PC-3 (cell line): ENCODE results near the gene OR52W1. TPM values are rescaled to one million over a fixed set of nuclear protein-coding genes. Genes with fewer than 3 reads are reported as not detected.

ENCODE experiments used
- ATAC-seq: fragments of 200-7000 bp; cut with Tn5 transposase; 2 replicates; pipeline ENCODE4 v1.9.1; 2020; ENCODE audit warnings: mild to moderate bottlenecking, moderate library complexity
- BruUV-seq: library from RNA; stranded (reverse); fragments of 400-500 nt; replicated peaks from 2 replicates; lab custom pipeline; 2021; lab: Mats Ljungman, UMichigan
- CTCF ChIA-PET: fragments of 300-600 bp; sonication (Branson Sonifier 250); formaldehyde crosslinking; loops from one replicate; lab custom pipeline; 2022; ENCODE audit warnings: antibody characterized with exemption; lab: Charles Lee
- POLR2A ChIA-PET: fragments of 300-600 bp; sonication (Branson Sonifier 250); formaldehyde crosslinking; loops from one replicate; lab custom pipeline; 2022; ENCODE audit warnings: antibody characterized with exemption; ENCODE audit not compliant: unreplicated experiment; lab: Charles Lee
- DNase-seq: peaks from one replicate; pipeline ENCODE4 v3.0.0-alpha.2; 2015
- H2AFZ ChIP-seq: fragments of 300-600 bp; sonication (generic); 2 replicates; pipeline ENCODE4 v1.6.0; 2016; ENCODE audit warnings: antibody characterized with exemption, low read length
- H3F3A ChIP-seq: fragments of 300-600 bp; sonication (generic); one replicate; pipeline ENCODE4 v1.6.0; 2017; ENCODE audit warnings: antibody characterized with exemption, low read length, control low read depth, mild to moderate bottlenecking; ENCODE audit not compliant: unreplicated experiment
- H3K27ac ChIP-seq: fragments of 300-600 bp; sonication (generic); 2 replicates; pipeline ENCODE4 v1.5.1; 2016; ENCODE audit warnings: mild to moderate bottlenecking, low read length
- H3K27me3 ChIP-seq: fragments of 300-600 bp; sonication (generic); 2 replicates; pipeline ENCODE4 v1.6.1; 2016; ENCODE audit warnings: low read length, mixed read lengths
- H3K36me3 ChIP-seq: fragments of 300-600 bp; sonication (generic); 2 replicates; pipeline ENCODE4 v1.6.1; 2016; ENCODE audit warnings: low read depth, mixed run types, low read length, mixed read lengths
- H3K4me1 ChIP-seq: fragments of 300-600 bp; sonication (generic); 2 replicates; pipeline ENCODE4 v1.5.1; 2016; ENCODE audit warnings: low read length; ENCODE audit not compliant: insufficient read depth
- H3K4me2 ChIP-seq: fragments of 300-600 bp; sonication (generic); 2 replicates; pipeline ENCODE4 v1.6.0; 2016; ENCODE audit warnings: low read length
- H3K4me3 ChIP-seq: fragments of 300-600 bp; sonication (generic); 2 replicates; pipeline ENCODE4 v1.5.1; 2016; ENCODE audit warnings: mild to moderate bottlenecking, low read length, mixed read lengths
- H3K79me2 ChIP-seq: fragments of 300-600 bp; sonication (generic); 2 replicates; pipeline ENCODE4 v1.6.1; 2017; ENCODE audit warnings: low read length, mixed read lengths
- H3K9ac ChIP-seq: fragments of 300-600 bp; sonication (generic); 2 replicates; pipeline ENCODE4 v1.6.0; 2016; ENCODE audit warnings: mild to moderate bottlenecking, low read length
- H3K9me2 ChIP-seq: fragments of 300-600 bp; sonication (generic); replicated peaks from 2 replicates; pipeline ENCODE4 v1.6.1; 2016; ENCODE audit warnings: mixed run types, low read length, mixed read lengths
- H3K9me3 ChIP-seq: fragments of 300-600 bp; sonication (generic); 2 replicates; pipeline ENCODE4 v1.6.1; 2016; ENCODE audit warnings: low read length, mixed read lengths
- H4K20me1 ChIP-seq: fragments of 300-600 bp; sonication (generic); 2 replicates; pipeline ENCODE4 v1.6.1; 2016; ENCODE audit warnings: low read length, mixed read lengths
- EZH2 ChIP-seq: fragments of 300-600 bp; sonication (generic); IDR thresholded peaks from one replicate; pipeline ENCODE4 v1.6.1; 2017; ENCODE audit warnings: antibody characterized with exemption, mild to moderate bottlenecking, low read length; ENCODE audit not compliant: unreplicated experiment
- EZH2phosphoT487 ChIP-seq: fragments of 300-600 bp; sonication (generic); IDR thresholded peaks from 2 replicates; pipeline ENCODE4 v1.6.1; 2018; ENCODE audit warnings: mild to moderate bottlenecking, antibody characterized with exemption, low read length, borderline replicate concordance
- intact Hi-C: fragments of 100-400 bp; cut with micrococcal nuclease; formaldehyde crosslinking; loops from 2 replicates; pipeline ENCODE4 v1.9.0; 2023
- total RNA-seq: library from RNA; depleted of rRNA; stranded (reverse); fragments of >200 nt; gene quantifications from 2 replicates; pipeline ENCODE4 v1.2.3, GENCODE V29; 2014
- TF ChIP-seq, protein P1 (sequence below): fragments of 300-600 bp; sonication (generic); conservative IDR thresholded peaks from 2 replicates; pipeline ENCODE4 v1.5.1; 2017; ENCODE audit warnings: antibody characterized with exemption, low read depth, mild to moderate bottlenecking, low read length

The OR52W1 gene
- total RNA-seq, 1 experiment from 2014 or later = not detected

DNA sequence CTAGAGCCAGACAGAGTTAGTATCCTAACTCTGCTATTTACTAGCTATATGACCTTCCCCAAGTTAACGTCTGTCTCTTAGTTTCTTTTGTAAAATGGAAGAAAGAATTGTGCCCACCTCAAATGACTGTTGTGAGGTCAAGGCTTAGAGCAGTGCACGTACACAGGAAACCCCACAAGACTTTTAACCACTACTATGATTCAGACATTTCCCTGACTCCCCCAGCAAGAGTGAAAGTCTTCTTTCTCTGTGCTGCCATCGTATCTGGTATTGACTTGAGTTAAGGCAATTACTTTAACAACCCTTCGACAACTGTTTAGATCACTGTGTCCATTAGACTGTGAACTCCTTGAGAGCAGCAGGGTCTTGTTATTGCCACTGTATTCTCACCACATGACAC, 2.6 kb upstream of the OR52W1 start:
- intact Hi-C loops = no loop called here
- ATAC-seq (no peak), DNase-seq (no peak)
- no peaks in the 10 kb centered on the region for H3F3A ChIP-seq
- CTCF ChIA-PET = no interaction called here
- no peak overlapping the region for H3K27ac ChIP-seq
- TF ChIP-seq, protein P1, sequence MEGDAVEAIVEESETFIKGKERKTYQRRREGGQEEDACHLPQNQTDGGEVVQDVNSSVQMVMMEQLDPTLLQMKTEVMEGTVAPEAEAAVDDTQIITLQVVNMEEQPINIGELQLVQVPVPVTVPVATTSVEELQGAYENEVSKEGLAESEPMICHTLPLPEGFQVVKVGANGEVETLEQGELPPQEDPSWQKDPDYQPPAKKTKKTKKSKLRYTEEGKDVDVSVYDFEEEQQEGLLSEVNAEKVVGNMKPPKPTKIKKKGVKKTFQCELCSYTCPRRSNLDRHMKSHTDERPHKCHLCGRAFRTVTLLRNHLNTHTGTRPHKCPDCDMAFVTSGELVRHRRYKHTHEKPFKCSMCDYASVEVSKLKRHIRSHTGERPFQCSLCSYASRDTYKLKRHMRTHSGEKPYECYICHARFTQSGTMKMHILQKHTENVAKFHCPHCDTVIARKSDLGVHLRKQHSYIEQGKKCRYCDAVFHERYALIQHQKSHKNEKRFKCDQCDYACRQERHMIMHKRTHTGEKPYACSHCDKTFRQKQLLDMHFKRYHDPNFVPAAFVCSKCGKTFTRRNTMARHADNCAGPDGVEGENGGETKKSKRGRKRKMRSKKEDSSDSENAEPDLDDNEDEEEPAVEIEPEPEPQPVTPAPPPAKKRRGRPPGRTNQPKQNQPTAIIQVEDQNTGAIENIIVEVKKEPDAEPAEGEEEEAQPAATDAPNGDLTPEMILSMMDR = no peak
- TF ChIP-seq EZH2 (no peak), EZH2phosphoT487 (no peak)
- no peaks in the 10 kb centered on the region for H3K36me3 ChIP-seq
- no peak overlapping the region for H3K4me2 ChIP-seq
- no peak overlapping the region for H2AFZ ChIP-seq
- no peaks in the 10 kb centered on the region for H3K9me2 ChIP-seq
- H4K20me1 ChIP-seq = no peaks in the 10 kb centered on the region
- H3K79me2 ChIP-seq = no peaks in the 10 kb centered on the region
- H3K9me3 ChIP-seq = no peaks in the 10 kb centered on the region
- no peaks in the 10 kb centered on the region for H3K4me1 ChIP-seq
- BruUV-seq = no TSS peak
- no peak overlapping the region for H3K9ac ChIP-seq
- no peak overlapping the region for H3K4me3 ChIP-seq
- no peaks in the 10 kb centered on the region; the same call in 1 of the 2 replicates for H3K27me3 ChIP-seq
- POLR2A ChIA-PET = no interaction called here

DNA sequence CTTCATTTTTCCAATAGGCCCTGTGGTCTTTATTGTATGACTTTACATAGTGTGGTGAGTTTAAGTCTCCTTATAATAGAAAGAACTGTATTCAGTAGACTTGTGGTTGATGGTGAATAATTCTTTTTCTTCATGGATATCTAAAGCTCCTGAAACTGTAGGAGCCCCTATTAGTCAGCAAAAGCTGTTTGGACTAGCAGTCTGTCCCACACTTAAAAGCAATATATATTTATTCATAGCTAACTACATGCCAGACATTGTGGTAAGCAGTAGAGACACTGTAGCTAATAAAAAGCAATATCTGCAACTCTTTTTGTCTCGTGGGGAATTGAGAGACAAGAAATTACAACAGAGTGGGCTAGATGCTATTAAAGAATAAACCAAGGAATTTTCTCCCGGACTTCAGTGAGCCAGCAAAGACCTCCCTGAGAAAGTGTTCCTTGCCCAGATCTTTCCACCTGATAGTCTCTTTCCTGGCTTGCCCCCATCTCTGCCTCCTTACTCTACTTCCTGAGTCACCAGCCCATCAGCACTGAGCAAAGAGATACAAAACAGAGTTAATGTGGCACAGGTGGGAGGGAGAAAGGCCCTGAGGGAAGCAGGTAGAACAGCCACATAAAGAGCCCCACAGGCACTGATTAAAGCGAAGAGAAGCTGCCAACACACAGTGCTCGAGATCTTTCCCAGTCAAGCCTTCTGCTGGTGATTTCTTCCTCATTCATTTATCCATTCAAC, 1.4 kb upstream of the OR52W1 start:
- no peaks in the 10 kb centered on the region for H3K4me1 ChIP-seq
- ATAC-seq (no peak), DNase-seq (no peak)
- intact Hi-C loops = no loop called here
- H2AFZ ChIP-seq = no peak overlapping the region
- no peaks in the 10 kb centered on the region for H4K20me1 ChIP-seq
- H3K4me3 ChIP-seq = no peak overlapping the region
- POLR2A ChIA-PET = no interaction called here
- TF ChIP-seq, protein P1 = no peak
- TF ChIP-seq EZH2phosphoT487 = no peak
- TF ChIP-seq EZH2 = no peak
- no peaks in the 10 kb centered on the region for H3K27me3 ChIP-seq
- BruUV-seq = no TSS peak
- no peaks in the 10 kb centered on the region for H3K79me2 ChIP-seq
- no peaks in the 10 kb centered on the region for H3K9me2 ChIP-seq
- H3K9me3 ChIP-seq = no peaks in the 10 kb centered on the region
- CTCF ChIA-PET = no interaction called here
- no peak overlapping the region for H3K27ac ChIP-seq
- no peaks in the 10 kb centered on the region for H3K36me3 ChIP-seq
- no peaks in the 10 kb centered on the region for H3F3A ChIP-seq
- no peak overlapping the region for H3K9ac ChIP-seq
- H3K4me2 ChIP-seq = no peak overlapping the region

GRCh38 chr11:6200975-6201374, 2.0 kb downstream of the OR52W1 start:
- no peaks in the 10 kb centered on the region for H3K27me3 ChIP-seq
- POLR2A ChIA-PET = no interaction called here
- no peak overlapping the region for H3K27ac ChIP-seq
- H3K36me3 ChIP-seq = no peaks in the 10 kb centered on the region; the same call in 1 of the 2 replicates
- no peak overlapping the region for H3K4me2 ChIP-seq
- no TSS peak for BruUV-seq
- H3K9ac ChIP-seq = no peak overlapping the region
- H3K4me3 ChIP-seq = no peak overlapping the region
- no peaks in the 10 kb centered on the region for H3K4me1 ChIP-seq
- ATAC-seq = no peak
- H2AFZ ChIP-seq = no peak overlapping the region
- DNase-seq = no peak
- TF ChIP-seq EZH2phosphoT487 (no peak), EZH2 (no peak)
- TF ChIP-seq, protein P1 = no peak
- H3K79me2 ChIP-seq = no peaks in the 10 kb centered on the region
- H3K9me3 ChIP-seq = no peaks in the 10 kb centered on the region
- intact Hi-C loops = no loop called here
- H4K20me1 ChIP-seq = no peaks in the 10 kb centered on the region
- no peaks in the 10 kb centered on the region for H3F3A ChIP-seq
- H3K9me2 ChIP-seq = no peaks in the 10 kb centered on the region
- CTCF ChIA-PET = no interaction called here
